Sciatic nerve (tissue), 2 donors: ENCODE measurements around the gene PIP5K1C. TPM values are rescaled to one million over a fixed set of nuclear protein-coding genes. Genes with fewer than 3 reads are reported as not detected.
"Not testable (repeated sequence)": the region's sequence is repeated elsewhere in the genome, so short reads cannot be mapped to it uniquely, and the experiment has no call there.

ENCODE experiments used
- ATAC-seq: fragments of 200-7000 bp; cut with Tn5 transposase; one replicate; pipeline ENCODE4 v1.9.1; 2020; ENCODE audit warnings: mild to moderate bottlenecking, moderate library complexity
- DNase-seq: peaks from one replicate; pipeline ENCODE4 v3.0.0-alpha.2; 2020; ENCODE audit warnings: low spot score
- intact Hi-C: fragments of 100-400 bp; cut with DNase I; formaldehyde crosslinking; loops from one replicate; pipeline ENCODE4 v1.14.2; 2022
- total RNA-seq: library from RNA; stranded (reverse); fragmentation: NEBNext Ultra II Directional; extraction: Animal tissue kit (Norgen Biotek cat#: 25700); gene quantifications from one replicate; pipeline ENCODE4 v1.2.1, GENCODE V29; 2021
- donor health status: DM: no; HTN: no; CAD: no.
- donor health status: DM: no; HTN: no; CAD: no.

PIP5K1C gene
- total RNA-seq, 1 donor from 2014 or later: 46.9 TPM

DNA sequence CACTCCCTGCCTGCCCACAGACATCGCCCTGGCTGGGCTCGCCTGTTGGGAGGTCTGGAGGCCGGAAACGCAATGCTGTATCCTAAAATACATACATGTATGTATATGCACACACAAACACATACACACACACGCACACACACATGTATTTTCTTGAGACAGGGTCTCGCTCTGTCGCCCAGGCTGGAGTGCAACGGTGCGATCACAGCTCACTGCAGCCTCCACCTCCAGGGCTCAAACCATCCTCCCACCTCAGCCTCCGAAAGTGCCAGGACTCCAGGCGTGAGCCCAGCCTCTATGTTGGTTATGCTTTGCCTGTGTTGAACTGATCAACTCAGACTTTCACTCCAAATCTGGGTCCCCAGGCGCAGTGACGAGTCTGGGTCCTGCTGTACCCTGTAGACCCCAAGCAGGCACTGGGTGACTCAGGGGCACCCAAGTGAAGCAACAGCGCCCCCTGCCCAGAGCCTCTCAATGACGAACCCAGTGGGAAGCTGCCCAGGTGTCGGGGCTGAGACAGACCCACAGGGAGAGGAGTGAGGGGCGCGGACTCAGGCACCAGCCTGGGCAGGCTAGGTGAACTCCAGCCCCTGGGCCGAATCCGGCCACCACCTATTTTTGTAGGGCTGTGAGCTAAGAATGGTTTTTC, 46.3 kb downstream of the PIP5K1C start:
- DNase-seq (no peak), ATAC-seq (no peak)
- intact Hi-C loops: no loop called here

DNA sequence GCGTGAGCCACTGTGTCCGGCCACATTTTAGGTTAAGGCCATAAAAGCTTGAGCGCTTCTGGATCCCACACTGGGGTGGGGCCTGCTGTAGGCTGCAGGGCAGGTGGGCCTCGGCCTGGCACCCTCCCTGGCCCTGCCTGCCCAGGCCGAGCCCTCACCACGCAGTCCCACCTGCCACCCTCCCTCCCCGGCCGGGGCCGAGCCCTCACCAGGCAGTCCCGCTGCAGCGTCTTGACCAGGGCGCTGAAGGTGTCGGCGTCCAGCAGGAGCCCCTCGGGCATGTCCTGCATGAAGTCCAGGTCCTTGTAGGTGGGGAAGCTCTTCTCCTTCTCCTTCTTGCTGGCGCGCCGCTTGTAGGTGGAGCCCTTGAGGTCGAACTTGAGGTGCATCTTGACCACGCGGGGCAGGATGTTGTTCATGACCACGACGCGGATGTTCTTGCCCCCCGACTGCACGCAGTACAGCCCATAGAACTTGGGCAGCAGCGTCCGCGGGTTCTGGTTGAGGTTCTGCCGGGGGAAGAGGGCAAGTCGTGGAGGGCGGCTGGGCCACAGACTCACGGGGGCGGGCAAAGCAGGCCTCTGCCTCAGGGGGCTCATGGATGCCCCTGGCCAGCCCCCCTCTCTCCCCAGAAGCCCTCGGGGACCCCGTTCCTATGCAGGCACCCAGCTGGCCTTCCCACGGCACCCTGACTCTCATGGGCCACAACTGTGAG, 47.0 kb downstream of the PIP5K1C start:
- DNase-seq (no peak), ATAC-seq (no peak)
- intact Hi-C loops: no loop called here

DNA sequence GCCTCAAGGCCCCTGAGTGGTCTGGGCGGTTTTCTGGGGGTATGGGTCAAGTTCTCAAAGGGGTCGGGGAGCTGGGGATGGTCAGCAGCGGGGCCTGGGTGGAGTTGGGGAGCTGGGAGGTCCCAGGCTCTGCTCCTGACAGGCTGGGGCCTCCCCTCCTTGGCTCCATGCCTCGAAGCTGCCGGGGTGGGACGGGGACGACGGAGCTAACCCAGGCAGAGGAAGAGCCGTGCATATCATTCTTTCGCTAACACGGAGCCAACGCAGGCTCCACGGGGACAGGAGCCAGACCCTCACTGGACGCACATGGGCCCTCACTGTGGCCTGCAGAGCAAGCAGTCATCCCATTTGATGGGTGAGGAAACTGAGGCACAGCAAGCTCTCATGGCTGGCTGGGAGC, 47.8 kb downstream of the PIP5K1C start:
- ATAC-seq: no peak
- intact Hi-C loops: no loop called here
- no peak for DNase-seq

DNA sequence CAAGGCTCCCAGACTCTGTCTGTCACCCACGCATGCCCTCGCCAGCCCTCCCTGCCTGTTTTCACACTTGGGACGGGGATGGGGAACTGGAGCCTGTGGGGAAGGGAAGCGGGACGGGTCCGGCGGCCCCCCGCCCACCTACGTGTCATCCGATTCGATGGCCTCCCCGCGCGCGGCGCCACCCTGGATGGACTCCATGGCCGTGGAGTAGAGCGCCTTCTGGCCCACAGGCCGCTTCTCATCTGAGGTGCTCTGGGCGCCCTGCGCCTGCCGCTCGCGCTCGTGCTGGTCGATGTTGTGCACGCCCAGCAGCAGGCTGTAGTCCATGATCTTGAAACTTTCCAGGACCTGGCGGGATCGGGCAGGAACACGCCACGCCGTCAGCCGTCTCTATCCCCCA, 48.6 kb downstream of the PIP5K1C start:
- intact Hi-C loops: no loop called here
- DNase-seq (no peak), ATAC-seq (no peak)

DNA sequence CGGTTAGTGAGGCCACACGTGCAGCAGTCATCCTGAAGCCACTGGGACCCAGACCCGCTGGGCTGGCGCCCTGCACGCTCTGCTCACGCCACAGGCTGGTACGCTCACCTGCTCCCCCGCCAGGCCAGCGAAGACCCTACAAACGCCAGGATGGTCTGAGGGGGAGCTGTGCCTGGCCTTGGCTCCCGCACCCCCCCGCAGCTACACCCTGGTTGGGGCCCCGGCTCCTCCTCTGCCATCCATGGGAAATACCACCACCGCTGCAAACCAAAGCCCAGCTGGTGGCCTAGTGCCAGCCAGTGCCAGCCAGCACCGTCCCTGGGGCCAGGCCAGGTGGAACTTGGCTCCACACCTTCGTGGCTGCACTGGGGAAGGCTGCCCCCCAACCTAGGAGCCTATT, 50.4 kb downstream of the PIP5K1C start:
- intact Hi-C loops: no loop called here
- DNase-seq (no peak), ATAC-seq (no peak)

DNA sequence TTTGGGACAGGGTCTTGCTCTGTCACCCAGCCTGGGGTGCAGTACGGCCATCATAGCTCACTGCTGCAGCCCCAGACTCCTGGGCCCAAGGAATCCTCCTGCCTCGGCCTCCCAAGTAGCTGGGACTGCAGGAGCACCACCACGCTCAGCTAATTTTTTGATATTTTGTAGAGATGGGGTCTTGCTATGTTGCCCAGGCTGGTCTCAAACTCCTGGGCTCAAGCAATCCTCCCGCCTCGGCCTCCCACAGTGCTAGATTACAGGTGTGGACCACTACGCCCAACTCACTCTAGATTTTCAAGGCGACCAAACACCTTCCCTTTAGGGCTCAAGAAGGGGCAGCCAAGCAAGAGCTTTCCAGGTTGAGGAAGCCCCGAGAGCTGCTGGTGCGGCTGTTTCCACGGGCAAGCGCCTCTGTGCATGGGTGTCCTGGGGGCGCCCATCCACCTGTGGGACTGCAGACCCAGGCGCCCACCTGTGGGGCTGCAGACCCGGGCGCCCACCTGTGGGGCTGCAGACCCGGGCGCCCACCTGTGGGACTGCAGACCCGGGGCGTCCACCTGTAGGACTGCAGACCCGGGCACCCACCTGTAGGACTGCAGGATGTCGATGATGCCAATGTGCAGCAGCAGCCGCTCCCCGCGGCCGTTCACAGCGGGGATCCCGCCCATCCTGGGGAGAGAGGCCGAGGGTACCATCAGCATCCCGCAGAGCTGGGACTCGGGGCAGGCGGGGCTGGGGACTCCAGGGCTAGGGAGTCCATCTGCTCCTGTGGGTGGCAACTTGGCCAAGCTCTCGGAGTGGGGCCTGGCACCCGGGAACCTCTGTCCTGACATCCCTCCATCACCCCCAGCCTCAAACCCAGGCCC, 52.0 kb downstream of the PIP5K1C start:
- DNase-seq (no peak), ATAC-seq (no peak)
- intact Hi-C loops: no loop called here

DNA sequence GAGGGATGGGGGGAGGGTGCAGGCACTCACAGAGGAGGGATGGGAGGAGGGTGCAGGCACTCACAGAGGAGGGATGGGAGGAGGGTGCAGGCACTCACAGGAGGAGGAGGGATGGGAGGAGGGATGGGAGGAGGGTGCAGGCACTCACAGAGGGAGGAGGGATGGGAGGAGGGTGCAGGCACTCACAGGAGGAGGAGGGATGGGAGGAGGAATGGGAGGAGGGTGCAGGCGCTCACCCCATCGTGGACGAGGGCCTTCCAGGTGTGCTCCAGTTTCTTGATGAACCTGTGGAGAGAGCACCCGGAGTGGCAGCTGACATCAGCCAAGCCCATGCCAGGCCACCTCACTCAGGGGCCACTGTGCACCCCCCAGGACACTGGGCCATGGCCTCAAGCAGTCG, 53.2 kb downstream of the PIP5K1C start:
- ATAC-seq, DNase-seq, intact Hi-C loops: not testable (repeated sequence)

DNA sequence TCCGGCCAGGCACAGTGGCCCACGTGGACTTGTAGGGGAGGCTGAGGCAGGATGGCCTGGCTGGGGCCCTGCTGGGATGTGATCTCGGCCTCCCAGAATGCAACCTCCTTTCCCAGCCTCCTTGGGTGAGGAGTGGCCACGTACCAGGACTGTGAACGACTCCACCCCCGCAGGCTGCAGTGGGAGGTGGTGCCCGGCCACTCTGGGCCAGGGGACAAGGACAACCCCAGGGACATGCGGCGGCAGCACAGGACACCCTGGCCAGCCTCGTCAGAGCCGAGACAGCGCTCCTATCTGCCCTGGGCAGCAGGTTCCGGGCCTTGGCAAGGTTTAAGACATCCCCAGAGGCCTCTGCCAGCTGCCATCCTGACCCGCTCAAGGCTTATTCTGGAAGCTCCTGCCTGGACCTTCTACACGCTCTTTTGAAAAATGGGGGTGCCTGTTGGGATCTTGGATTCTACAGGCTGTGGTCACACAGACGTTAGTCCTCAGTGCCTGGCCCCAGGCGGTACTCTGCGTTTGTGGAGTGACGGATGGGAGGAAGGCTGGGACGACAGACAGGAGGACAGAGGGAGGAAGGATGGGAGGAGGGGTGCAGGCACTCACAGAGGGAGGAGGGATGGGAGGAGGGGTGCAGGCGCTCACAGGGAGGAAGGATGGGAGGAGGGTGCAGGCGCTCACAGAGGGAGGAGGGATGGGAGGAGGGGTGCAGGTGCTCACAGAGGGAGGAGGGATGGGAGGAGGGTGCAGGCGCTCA, 53.8 kb downstream of the PIP5K1C start:
- no peak for DNase-seq
- intact Hi-C loops: no loop called here
- ATAC-seq: no peak

DNA sequence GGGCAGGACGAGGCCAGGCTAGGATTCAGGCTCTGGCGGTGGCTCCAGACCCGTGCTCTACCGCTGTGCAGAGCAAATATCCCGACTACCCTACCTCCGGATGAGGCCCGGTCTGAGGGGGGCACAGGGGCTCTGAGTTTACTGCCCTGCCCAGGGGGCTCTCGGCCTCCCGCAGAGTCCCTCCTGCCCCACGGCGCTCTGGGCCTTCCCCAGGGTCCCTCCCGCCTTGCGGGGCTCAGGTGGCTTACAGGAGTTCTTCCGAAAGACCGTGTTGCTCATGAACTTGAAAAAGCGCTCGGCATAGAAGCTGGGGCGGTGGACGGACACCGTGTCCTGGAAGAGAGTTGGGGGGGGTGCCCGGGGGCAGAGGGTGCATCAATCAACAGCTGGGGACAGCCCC, 54.5 kb downstream of the PIP5K1C start:
- ATAC-seq (no peak), DNase-seq (no peak)
- intact Hi-C loops: no loop called here

DNA sequence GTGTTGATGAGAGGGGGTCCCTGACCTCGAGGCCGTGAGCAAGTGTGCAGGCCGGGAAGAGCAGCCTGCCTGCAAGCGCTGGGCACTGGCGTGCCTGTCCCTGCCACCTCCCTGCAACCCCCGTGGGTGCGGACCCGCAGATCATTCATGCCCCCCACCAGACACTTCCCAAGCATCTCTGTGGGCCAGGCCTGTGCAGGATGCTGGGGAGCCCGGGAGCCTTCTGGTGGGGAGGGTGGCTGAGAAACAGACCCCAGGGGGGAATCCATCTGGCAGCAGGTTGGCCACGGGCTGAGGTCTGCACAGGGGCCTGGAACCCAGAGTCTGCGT, 55.2 kb downstream of the PIP5K1C start:
- peak; percentile 16 for ATAC-seq
- intact Hi-C loops: no loop called here

DNA sequence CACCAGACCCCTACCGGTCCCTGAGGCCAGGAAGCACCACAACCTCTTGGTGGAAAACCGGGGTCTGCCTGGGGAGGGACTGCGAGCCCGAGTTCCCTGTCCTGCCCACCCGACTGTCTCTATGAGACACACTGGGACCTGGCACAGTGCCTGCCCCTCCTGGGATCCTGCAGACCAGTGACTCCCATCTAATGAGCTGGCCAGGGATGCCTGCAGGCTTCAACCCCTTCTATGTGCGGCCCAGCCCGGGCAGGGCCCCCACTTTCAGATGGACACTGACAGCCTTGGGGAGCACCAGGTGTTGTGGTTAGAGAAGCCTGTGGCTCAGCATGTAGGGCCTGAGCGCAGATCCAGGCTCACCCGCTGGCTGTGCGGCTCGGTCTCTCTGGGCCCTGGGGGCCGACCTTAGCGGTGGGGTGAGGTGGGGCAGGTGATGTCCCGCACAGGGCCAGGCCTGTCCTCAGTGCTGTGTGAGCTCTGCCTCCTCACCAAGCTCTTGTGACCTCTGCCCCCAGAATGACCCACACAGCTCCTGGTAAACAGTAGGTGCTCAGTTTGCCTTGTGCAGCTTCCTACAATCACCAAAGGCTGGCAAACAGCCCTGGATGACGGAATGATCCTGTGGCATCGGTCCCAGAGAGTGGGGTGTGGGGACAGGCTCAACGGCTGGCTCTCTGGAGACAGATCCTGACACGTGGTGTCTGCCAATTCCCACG, 55.8 kb downstream of the PIP5K1C start:
- ATAC-seq (peak; percentile 66), DNase-seq (peak; percentile 85)
- intact Hi-C loops: no loop called here

More for the DNA sequence above, 55.2 kb downstream of the PIP5K1C start:
- no peak for DNase-seq

DNA sequence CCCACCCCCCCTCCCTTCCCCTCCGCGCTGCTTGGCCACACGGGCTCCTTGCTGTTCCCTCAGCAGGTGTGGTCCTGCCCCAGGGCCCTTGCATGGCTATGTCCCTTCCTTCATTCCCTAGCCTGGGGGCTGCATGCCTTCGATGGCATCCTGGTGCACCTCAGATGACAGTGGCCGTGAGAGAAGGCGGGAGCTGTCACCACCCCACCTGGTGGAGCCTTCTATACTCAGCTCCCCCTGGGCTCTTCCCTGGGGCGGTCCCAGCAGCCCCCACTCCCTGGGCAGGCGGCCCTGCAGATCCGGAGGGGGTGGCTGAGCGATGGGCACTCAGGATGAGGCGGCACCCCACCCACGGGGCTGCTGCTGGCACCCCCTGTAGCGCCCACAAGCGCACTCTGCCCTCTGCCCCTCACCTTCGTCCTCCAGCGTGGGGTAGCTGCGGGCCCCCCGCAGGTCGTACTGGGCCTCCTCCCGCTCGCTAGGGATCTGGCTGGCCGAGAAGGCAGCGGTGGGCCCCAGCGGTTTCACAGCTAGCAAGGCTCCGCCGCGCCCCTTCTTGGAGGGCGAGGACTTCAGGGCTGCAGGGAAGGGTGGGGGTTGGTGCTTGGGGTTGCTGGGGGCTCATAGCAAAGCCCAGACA, 56.5 kb downstream of the PIP5K1C start:
- intact Hi-C loops: no loop called here
- ATAC-seq (no peak), DNase-seq (no peak)

DNA sequence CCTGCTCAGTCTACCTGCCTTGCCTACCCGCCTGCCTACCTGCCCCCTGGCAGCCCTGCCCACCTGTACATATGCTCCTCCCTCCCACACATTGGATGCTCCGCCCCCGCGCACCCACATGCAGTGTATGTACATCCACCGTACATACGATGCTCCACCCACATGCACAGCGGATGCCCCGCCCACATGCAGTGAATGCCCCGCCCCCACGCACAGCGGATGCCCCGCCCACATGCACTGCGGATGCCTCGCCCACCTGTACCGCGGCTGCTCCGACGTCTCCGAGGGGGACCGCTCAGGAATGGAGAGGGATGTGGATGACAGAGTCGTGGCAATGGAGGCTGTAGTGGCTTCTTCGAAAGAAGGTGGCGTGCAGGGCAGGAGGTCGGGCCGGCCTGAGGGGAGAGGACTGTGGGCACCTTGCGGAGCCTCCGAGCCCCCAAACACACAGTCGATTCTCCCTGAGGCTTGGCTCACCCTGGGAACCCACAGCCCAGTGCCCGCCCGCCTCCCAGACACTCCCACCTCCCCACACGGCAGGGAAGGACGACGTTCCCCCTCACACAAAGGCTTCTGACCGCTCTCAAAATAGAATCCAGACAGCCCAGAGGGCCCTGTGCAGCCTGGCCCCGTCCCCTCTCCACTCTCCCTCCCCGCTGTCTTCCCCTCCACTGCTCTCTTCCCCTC, 57.1 kb downstream of the PIP5K1C start:
- DNase-seq: no peak
- no peak for ATAC-seq
- intact Hi-C loops: no loop called here

DNA sequence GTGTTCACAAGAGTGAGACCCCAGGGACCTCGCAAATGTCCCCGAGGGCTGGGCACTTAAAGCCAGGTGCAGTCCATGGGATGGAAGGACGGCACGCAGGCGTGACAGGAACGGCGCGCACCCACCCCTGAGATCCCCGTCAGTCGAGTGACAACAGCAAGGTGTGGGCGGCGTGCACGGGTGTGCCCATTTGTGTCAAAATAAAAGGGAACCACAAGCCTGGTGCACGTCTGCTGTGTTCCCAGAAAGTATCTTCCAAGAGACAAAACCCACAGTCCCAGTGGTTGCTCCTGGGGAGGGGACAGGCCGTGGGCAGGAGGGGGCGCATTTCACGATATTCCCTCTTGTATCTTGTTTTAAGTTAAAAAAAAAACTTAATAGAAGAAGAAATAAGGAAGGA, 58.0 kb downstream of the PIP5K1C start:
- DNase-seq (no peak), ATAC-seq (no peak)
- intact Hi-C loops: no loop called here

DNA sequence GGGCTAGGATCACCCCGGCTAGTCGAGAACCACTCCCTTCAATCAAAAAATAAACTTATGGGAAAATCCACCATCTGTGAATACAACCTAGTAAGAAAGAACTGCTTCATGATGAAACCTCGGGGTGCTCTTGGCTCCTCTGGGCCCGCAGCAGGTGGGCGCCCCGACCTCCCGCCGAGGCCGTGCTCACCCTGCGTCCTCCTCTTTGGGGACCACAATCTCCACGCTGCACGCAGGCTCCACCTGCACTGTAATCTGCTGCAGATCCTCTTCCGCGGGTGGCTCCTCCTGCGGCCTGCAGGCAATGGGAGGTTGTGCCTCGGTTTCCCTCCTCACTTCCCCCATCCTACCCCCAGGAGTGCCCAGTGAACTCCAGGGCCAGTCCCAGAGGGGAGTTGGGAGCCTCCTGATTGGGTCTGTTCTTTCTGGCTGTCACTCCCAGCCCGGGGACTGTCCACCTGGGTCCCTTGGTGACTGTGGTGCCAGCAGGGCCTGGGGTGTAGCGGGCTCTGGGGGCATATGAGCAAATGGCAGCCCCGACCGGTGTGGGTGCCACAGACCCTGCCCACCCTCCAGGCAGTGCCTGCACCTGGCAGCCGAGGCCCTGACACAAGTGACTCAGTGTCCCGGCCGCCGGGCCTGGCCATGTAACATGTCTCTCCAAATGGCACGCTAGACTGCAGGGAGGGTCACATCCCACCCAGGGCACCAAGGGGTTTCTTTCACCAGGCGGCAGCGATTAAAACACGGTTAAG, 58.6 kb downstream of the PIP5K1C start:
- DNase-seq (no peak), ATAC-seq (no peak)
- intact Hi-C loops: no loop called here

DNA sequence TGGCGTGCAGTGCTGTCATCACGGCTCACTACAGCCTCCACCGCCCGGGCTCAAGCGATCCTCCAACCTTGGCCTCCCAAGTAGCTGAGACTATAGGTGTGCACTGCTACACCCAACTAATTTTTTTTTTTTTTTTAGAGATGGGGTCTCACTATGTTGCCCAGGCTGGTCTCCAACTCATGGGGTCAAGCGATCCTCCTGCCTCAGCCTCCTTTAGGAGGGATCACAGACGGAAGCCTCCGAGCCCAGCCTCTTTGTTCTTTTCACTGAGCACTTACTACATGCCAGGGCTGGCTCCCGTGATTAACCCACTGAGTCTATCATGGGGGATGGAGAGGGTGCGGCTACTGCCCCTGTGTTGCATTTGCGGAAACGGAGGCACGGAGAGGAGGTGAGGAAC, 60.8 kb downstream of the PIP5K1C start:
- ATAC-seq: no peak

More for the DNA sequence above, 60.8 kb downstream of the PIP5K1C start:
- intact Hi-C loops: no loop called here
- DNase-seq: no peak
